Left hindlimb (tissue), 1 donor: Measurements from ENCODE around the gene JADE1.

Experiments
- DNase-seq: peaks from one replicate; pipeline ENCODE4 v3.0.0-alpha.2; 2018

Gene JADE1

GRCh38 chr4:128846063-128846462 is 36.6 kb downstream of the JADE1 start:
- no peak for DNase-seq

- DNase-seq = no peak
Measured at GRCh38 chr4:128847082-128847724, 37.7 kb downstream of the JADE1 start.

- DNase-seq = no peak
Measured at GRCh38 chr4:128848461-128848860, 39.0 kb downstream of the JADE1 start.

GRCh38 chr4:128850252-128850651 is 40.8 kb downstream of the JADE1 start:
- no peak for DNase-seq

DNA sequence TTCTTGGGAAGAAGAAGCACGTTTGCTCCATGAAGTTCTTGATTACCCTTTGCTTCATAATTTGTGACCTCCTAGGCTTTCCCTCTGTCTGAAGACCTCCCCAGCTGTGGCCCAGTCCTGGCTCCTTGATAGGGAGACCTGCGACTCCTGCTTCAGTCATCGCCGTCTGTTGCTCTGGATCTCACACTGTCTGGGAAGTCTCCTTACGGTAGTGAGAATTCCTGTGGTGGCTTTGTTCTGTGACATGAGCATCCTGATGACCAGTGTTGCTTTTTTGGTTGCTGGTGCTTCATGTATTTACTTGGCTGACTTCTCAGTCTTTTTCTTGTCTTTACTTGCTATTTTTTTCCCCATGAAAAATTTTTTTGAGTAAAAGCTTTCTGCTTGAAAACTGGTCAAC is 44.2 kb downstream of the JADE1 start:
- DNase-seq = no peak

GRCh38 chr4:128854433-128854832 is 44.9 kb downstream of the JADE1 start:
- no peak for DNase-seq

DNA sequence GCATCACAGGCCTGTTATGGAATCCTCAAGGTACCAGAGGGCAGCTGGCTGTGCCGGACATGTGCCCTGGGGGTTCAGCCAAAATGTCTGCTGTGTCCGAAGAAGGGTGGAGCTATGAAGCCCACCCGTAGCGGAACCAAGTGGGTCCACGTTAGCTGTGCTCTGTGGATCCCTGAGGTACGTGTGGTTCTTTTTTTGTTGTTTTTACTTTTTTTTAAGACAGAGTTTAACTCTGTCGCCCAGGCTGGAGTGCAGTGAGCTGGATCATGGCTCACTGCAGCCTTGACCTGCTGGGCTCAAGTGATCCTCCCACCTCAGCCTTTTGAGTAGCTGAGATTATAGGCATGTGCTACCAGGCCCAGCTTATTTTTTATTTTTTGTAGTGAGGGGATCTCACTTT is 46.1 kb downstream of the JADE1 start:
- DNase-seq = no peak

DNA sequence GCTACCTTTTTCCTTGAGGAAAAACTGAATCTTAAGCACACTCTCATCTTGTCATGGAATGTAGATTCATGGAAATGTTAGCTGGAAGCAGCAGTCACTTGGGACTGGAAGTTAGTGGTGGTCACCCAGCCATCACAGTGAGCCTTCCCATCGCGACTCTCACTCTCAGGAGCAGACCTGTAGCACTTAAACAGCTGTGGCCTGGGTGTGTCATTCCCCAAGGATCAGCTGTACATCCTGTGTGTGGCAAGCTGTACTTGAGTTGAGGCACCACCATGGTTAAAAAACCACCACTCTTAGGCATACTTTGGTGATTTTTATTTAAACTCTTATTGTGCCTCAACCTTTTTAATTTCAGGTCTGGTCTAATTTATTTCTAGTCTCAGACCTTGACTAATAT is 46.7 kb downstream of the JADE1 start:
- no peak for DNase-seq

DNA sequence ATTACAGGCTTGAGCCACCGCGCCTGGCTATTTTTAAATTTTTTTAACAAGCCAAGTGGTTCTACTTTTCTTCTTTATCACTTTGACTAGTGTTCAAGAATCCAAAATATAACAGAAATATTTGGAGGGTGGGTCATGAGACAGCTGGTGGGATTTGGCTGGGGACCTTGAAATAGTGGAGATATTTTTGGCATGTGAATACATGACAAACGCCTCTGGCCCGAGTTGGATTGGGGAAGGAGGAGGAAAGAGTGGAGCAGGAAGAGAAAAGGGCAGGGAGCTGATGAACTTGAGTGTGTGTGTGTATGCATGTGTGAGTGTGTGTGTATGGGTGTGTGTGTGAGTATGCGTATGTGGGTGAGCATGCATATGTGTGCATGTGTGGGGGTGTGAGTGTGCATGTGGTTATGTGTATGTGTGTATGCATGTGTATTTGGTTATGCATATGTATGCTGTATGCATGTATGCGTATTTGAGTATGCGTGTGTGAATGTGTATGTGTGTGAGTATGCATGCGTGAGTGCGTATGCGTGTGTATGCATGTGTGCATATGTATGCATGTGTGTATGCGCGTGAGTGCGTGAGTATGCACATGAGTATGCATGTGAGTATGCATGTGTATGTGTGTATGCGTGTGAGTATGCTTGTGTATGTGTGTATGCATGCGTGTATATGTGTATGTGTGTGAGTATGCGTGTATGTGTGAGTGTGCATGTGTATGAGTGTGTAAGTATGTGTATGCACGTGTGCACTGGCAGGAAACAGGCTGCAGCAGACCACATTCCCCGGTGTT is 49.6 kb downstream of the JADE1 start:
- peak; percentile 61 for DNase-seq

- no peak for DNase-seq
Measured at GRCh38 chr4:128859887-128860677, 50.6 kb downstream of the JADE1 start.

DNA sequence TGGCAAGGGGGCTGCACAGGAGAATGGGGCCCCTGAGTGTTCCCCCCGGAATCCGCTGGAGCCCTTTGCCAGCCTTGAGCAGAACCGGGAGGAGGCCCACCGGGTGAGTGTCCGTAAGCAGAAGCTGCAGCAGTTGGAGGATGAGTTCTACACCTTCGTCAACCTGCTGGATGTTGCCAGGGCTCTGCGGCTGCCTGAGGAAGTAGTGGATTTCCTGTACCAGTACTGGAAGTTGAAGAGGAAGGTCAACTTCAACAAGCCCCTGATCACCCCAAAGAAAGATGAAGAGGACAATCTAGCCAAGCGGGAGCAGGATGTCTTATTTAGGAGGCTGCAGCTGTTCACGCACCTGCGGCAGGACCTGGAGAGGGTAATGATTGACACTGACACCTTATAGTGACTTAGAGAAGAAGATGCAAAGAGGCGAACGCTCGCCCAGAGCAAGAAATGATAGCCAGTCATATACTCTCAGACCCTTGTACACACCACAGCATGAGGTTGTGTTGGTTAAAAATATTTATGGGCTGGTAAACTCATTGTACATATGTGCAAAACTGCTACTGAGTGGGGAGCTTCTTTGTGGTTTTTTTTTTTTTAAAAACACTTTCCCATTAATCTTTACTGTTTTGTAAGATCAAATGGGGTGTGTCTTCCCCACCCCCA is 52.5 kb downstream of the JADE1 start:
- no peak for DNase-seq

DNA sequence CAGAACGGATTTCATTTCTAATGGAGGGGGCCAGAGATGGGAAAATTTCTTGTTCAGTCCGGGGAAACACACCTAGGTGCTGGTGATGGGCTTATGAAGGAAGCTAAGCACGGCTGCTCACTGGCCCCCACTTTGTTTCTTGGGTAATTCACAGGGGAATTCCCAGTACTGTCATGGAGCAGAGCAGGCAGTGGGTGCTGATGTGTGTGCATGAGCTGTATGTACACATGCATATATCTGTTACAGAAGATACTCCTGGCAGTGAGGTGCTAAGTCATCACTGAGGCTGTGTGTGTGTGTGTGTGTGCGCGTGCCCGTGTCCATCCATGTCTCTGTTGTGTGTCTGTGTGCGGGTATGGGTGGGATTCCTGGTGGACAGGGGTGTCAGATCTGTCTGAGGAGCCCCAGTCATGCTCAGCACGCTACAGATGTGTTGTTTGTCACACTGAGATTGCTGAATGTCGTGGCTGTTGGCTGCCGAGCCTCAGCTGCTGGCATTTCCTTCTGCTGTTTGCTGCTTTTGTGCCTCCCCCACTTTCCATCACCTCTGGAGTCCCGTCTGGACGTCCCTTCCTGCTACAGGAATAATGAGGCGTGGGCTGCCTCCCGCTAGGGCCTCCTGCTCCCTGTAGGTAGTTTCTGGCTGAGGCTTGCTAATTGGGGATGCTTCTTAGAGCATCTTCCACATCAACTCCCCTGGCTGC is 53.3 kb downstream of the JADE1 start:
- DNase-seq = no peak

DNA sequence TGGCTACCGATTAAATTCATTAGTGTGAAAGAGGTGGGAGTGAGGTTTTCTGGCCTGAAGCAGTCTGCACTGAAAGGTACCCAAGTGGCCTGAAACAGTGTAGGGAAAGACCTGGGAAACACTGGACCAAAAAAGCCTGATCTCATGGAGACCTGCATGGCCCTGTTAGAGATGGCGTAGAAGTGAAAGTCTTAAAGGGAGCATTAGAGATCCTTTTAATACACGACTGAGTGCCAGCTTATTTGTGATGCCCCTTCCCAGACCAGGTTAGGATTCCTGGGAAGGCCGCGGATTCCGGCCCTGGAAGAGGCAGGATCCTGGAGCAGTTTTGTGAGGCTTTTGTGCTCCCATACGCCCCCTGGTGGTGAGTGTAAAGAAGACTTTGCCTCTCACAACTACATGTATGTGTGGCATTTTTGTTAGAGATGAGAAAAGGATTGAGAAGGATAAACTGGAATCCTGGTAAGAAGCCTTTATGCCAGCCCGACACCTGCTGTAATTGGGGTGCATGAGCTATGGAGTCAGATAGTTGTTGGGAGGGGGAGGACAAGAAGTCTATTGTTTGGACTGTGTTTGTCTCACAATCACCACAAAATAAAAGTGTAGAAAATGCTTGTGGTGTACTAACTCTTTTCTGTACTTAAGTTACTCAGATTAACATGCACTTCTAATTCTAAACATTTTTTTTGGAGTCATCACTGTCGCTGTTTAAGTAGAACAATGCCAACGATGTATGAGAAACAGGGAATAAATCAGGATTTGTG is 54.0 kb downstream of the JADE1 start:
- DNase-seq = peak; percentile 85

DNA sequence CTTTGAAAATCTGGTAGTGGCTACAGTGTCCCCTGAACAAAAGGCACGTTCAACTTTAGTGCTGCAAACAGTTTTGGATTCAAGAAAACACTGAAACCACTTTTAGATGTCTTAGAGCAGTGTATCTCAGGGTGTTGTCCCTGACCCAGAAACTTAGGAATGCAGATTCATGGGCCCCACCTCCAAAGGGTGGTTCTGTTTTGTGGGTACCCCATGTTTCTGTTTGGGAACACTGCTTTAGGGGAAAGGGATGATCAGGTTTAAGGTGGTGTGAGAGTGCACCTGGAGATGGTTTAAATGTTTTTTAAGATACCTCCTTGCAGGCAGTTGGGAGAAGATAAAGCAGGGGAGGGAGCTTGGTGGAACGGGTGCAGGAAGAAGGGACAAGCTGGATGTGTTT is 55.6 kb downstream of the JADE1 start:
- DNase-seq = no peak

GRCh38 chr4:128866269-128866668 is 56.8 kb downstream of the JADE1 start:
- DNase-seq = no peak

- DNase-seq = no peak
Measured at GRCh38 chr4:128866691-128867090, 57.2 kb downstream of the JADE1 start.

- no peak for DNase-seq
Measured at GRCh38 chr4:128868758-128869157, 59.3 kb downstream of the JADE1 start.

DNA sequence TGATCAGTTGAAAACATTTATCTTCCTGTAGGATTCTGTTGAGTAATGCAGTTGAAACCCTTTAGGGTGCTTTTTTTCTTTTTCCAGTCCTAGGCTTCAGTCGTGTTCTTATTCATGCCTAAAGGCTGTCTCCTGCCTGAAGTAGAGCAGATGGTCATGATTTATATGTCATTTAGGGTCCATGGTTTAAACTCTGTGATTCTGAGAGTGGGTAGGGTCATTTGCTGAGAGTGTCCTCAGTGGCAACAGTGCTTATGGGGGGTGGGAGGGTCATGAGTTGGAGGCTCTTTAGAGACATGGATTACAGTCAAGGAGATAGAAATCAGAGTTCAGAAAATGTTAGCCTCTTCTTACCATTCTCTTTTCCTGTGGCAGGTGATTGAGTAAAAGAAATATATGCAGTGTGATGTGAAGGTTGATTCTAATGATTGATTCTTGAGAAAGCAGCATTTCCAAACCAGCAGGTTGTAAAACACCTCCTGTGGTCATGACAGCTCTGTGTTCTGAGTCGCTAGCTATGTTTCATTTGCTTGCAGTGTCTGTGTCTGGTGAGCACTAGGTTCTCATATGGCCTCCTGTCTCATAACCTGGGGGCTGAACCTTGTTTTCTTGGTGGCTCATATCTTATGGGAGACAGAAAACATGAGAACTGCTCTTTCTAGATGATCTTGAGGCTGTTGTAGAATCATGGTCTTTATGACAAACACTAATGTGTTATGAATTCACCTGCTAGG is 60.4 kb downstream of the JADE1 start:
- no peak for DNase-seq

GRCh38 chr4:128871948-128872347 is 62.4 kb downstream of the JADE1 start:
- no peak for DNase-seq

- DNase-seq = no peak
Measured at GRCh38 chr4:128876200-128876599, 66.7 kb downstream of the JADE1 start.

- no peak for DNase-seq
Measured at GRCh38 chr4:128877934-128878333, 68.4 kb downstream of the JADE1 start.
